Parathyroid adenoma (tissue), 2 donors: Measurements from ENCODE around the gene RUFY4.

Experiments
- H2AFZ ChIP-seq: fragments of 300-600 bp; sonication (generic); one replicate; pipeline ENCODE4 v1.7.0; 2017; ENCODE audit warnings: antibody characterized with exemption, mild to moderate bottlenecking
- H3K27ac ChIP-seq: fragments of 300-600 bp; sonication (generic); one replicate; pipeline ENCODE4 v1.7.0; 2017
- H3K27me3 ChIP-seq: fragments of 300-600 bp; sonication (generic); one replicate; pipeline ENCODE4 v1.7.0; 2017; ENCODE audit warnings: low read length; ENCODE audit not compliant: control insufficient read depth, insufficient read depth
- H3K36me3 ChIP-seq: fragments of 300-600 bp; sonication (generic); one replicate; pipeline ENCODE4 v1.7.0; 2017; ENCODE audit warnings: low read length; ENCODE audit not compliant: control insufficient read depth, insufficient read depth
- H3K4me1 ChIP-seq: fragments of 300-600 bp; sonication (generic); one replicate; pipeline ENCODE4 v1.7.0; 2017; ENCODE audit warnings: control low read depth
- H3K4me2 ChIP-seq: fragments of 300-600 bp; sonication (generic); one replicate; pipeline ENCODE4 v1.7.0; 2017; ENCODE audit warnings: low read length
- H3K4me3 ChIP-seq: fragments of 300-600 bp; sonication (generic); one replicate; pipeline ENCODE4 v1.7.0; 2017; ENCODE audit warnings: low read depth, low read length
- H3K79me2 ChIP-seq: fragments of 300-600 bp; sonication (generic); one replicate; pipeline ENCODE4 v1.7.0; 2017; ENCODE audit warnings: control low read depth
- H3K9ac ChIP-seq: fragments of 300-600 bp; sonication (generic); one replicate; pipeline ENCODE4 v1.7.0; 2017; ENCODE audit warnings: mild to moderate bottlenecking
- H3K9me3 ChIP-seq: fragments of 300-600 bp; sonication (generic); one replicate; pipeline ENCODE4 v1.7.0; 2017; ENCODE audit warnings: low read length; ENCODE audit not compliant: control insufficient read depth
- TF ChIP-seq, protein P1 (sequence below): fragments of 300-600 bp; sonication (generic); IDR thresholded peaks from one replicate; pipeline ENCODE4 v1.7.0; 2017; ENCODE audit warnings: antibody characterized with exemption, mild to moderate bottlenecking
- donor health status: primary hyperparathyroidism.

Gene RUFY4

DNA sequence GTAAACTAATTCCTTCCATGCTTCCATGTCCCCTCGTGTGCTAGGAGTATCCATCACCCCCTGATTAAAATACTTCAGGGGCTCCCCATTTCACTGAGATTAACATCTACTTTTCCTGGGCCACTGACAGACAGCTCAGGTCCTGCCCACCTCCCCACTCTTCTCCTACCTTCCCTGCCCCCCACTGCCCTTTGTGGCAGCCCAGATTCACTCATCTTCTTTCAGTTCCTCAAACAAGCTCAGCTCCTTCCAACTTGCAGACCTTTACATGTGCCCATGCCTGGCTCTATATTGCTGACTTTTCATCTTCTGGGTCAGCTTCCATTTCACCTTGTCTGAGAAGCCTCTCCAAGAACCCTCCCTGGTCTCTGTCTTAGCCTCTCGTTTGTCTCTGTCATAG is 12.0 kb downstream of the RUFY4 start:
- TF ChIP-seq, protein P1, sequence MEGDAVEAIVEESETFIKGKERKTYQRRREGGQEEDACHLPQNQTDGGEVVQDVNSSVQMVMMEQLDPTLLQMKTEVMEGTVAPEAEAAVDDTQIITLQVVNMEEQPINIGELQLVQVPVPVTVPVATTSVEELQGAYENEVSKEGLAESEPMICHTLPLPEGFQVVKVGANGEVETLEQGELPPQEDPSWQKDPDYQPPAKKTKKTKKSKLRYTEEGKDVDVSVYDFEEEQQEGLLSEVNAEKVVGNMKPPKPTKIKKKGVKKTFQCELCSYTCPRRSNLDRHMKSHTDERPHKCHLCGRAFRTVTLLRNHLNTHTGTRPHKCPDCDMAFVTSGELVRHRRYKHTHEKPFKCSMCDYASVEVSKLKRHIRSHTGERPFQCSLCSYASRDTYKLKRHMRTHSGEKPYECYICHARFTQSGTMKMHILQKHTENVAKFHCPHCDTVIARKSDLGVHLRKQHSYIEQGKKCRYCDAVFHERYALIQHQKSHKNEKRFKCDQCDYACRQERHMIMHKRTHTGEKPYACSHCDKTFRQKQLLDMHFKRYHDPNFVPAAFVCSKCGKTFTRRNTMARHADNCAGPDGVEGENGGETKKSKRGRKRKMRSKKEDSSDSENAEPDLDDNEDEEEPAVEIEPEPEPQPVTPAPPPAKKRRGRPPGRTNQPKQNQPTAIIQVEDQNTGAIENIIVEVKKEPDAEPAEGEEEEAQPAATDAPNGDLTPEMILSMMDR = no peak
- H2AFZ ChIP-seq = no peak overlapping the region
- no peaks in the 10 kb centered on the region for H3K27me3 ChIP-seq
- no peaks in the 10 kb centered on the region for H3K36me3 ChIP-seq
- no peaks in the 10 kb centered on the region for H3K4me1 ChIP-seq
- H3K79me2 ChIP-seq = no peaks in the 10 kb centered on the region
- no peak overlapping the region for H3K27ac ChIP-seq
- no peak overlapping the region for H3K4me2 ChIP-seq
- no peak overlapping the region for H3K4me3 ChIP-seq
- no peaks in the 10 kb centered on the region for H3K9me3 ChIP-seq
- no peak overlapping the region for H3K9ac ChIP-seq

DNA sequence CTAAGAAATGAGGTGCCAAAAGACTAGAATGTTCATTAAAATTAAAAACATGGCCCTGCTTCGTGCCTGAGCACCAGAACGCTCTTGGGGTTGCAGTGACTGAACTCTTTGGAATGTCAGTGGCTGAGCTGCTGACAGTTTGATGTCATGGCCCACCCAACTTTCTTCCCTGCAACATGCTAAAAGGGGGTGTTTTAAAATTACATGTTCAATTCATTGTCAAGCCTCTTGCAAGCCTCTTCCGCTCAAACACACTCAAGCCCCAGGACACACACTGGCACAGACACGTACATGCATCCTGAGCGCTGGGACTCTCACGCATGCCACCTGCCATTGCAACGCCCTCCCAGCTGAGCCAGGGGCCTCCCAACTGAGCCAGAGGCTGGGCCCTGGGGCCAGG is 12.6 kb downstream of the RUFY4 start:
- Histone ChIP-seq H3K27me3 (no peaks in the 10 kb centered on the region), H3K36me3 (no peaks in the 10 kb centered on the region), H3K4me1 (no peaks in the 10 kb centered on the region), H3K27ac (no peak overlapping the region), H3K4me3 (no peak overlapping the region), H2AFZ (no peak overlapping the region), H3K9ac (no peak overlapping the region), H3K4me2 (no peak overlapping the region), H3K9me3 (no peaks in the 10 kb centered on the region), H3K79me2 (no peaks in the 10 kb centered on the region)
- TF ChIP-seq, protein P1 = no peak

DNA sequence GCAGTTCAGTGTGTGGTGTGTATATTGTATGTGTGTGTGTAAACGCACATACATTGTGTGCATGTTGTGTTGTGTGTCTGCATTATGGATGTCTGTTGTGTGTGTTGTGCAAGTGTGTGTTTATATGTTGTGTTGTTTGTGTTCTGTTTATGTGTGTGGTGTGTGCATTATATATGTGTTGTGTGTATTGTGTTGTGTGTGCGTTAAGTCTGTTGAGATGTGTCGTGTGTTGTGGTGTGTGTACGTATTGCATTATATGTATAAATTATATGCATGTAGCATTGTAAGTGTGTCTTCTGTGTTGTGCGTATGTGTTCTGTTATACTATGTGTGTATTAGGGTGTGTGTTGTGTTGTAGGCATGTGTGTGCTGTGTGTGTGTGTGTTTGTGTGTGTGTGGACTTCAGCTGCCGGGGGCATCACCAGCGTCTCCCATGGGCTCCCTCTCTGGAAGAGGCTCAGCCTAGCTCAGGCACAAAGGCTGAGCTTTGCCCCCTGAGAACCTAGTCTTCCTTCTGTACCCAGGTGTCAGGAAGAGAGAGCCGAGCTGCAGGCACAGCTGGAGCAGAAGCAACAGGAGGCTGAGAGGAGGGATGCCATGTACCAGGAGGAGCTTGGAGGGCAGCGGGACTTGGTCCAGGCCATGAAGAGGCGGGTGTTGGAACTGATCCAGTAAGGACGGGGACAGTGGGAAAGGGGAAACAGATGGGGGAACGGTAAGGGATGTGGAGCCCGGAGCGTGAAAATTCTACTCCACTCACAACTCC is 13.7 kb downstream of the RUFY4 start:
- Histone ChIP-seq H3K27ac (no peak overlapping the region), H3K27me3 (no peaks in the 10 kb centered on the region), H3K9ac (no peak overlapping the region), H3K36me3 (no peaks in the 10 kb centered on the region), H2AFZ (no peak overlapping the region), H3K9me3 (no peaks in the 10 kb centered on the region), H3K79me2 (no peaks in the 10 kb centered on the region), H3K4me2 (no peak overlapping the region), H3K4me1 (no peaks in the 10 kb centered on the region), H3K4me3 (no peak overlapping the region)
- TF ChIP-seq, protein P1 = no peak

DNA sequence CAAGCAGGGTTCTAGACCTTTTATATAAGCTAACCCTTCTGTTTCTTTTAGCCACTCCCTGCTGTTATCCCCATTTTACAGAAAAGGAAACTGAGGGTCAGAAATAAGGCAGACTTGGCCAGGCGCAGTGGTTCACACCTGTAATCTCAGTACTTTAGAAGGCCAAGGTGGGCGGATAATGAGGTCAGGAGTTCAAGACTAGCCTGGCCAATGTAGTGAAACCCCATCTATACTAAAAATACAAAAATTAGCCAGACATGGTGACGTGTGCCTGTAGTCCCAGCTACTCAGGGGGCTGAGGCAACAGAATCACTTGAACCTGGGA is 14.3 kb downstream of the RUFY4 start:
- Histone ChIP-seq H3K4me2 (no peak overlapping the region), H3K4me3 (no peak overlapping the region)
- TF ChIP-seq, protein P1 = no peak

DNA sequence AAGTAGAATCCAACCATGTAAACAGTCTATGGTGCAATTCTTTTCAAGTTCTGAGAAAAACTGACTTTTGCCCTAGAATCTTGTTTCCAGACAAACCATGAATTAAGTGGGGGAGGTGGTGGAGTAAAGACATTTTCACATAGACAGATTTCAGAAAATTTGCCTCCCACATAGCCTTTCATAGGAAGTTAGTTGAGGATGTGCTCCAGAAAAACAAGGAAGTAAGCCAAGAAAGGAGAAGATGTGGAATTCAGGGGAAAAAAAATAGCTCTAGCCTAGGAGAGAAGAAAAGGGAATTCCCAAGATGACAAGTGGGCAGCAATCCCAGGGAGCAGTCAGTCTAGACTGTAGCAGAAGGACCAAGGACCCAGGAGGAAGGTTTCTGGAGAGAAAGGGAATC is 17.4 kb downstream of the RUFY4 start:
- H3K79me2 ChIP-seq = no peaks in the 10 kb centered on the region
- no peaks in the 10 kb centered on the region for H3K36me3 ChIP-seq
- H3K9ac ChIP-seq = no peak overlapping the region
- no peaks in the 10 kb centered on the region for H3K9me3 ChIP-seq
- H3K27ac ChIP-seq = no peak overlapping the region
- no peak overlapping the region for H3K4me3 ChIP-seq
- no peak overlapping the region for H2AFZ ChIP-seq
- TF ChIP-seq, protein P1 = no peak
- H3K4me1 ChIP-seq = no peaks in the 10 kb centered on the region
- no peak overlapping the region for H3K4me2 ChIP-seq
- no peaks in the 10 kb centered on the region for H3K27me3 ChIP-seq

More for the DNA sequence above, 14.3 kb downstream of the RUFY4 start:
- no peak overlapping the region for H2AFZ ChIP-seq
- no peak overlapping the region for H3K27ac ChIP-seq
- no peaks in the 10 kb centered on the region for H3K9me3 ChIP-seq
- H3K4me1 ChIP-seq = no peaks in the 10 kb centered on the region
- H3K27me3 ChIP-seq = no peaks in the 10 kb centered on the region
- no peaks in the 10 kb centered on the region for H3K79me2 ChIP-seq
- H3K9ac ChIP-seq = no peak overlapping the region
- no peaks in the 10 kb centered on the region for H3K36me3 ChIP-seq
